A673 (cell line): ENCODE results near the gene LBX1. TPM values are rescaled to one million over a fixed set of nuclear protein-coding genes. Genes with fewer than 3 reads are reported as not detected.

Experiments
- BruUV-seq: library from RNA; stranded (reverse); fragments of 400-500 nt; replicated peaks from 2 replicates; lab custom pipeline; 2021; lab: Mats Ljungman, UMichigan
- CTCF ChIA-PET: fragments of 300-600 bp; sonication (Branson Sonifier 250); formaldehyde crosslinking; loops from one replicate; lab custom pipeline; 2022; ENCODE audit warnings: antibody characterized with exemption; lab: Charles Lee
- POLR2A ChIA-PET: fragments of 300-600 bp; sonication (Branson Sonifier 250); formaldehyde crosslinking; loops from one replicate; lab custom pipeline; 2022; ENCODE audit warnings: antibody characterized with exemption; ENCODE audit not compliant: low non-redundant PET; lab: Charles Lee
- DNase-seq: peaks from one replicate; pipeline ENCODE4 v3.0.0-alpha.2; 2015; ENCODE audit warnings: low spot score
- H3K27ac ChIP-seq: fragments of 200-600 bp; sonication (generic); 2 replicates; pipeline ENCODE4 v1.5.1; 2016; ENCODE audit warnings: mixed run types, low read depth, mild to moderate bottlenecking, mixed read lengths, antibody characterized with exemption, low read length; ENCODE audit not compliant: poor library complexity, severe bottlenecking
- H3K27me3 ChIP-seq: fragments of 200-600 bp; sonication (generic); replicated peaks from 2 replicates; pipeline ENCODE4 v1.6.1; 2017; ENCODE audit warnings: mixed run types, low read depth, mild to moderate bottlenecking, mixed read lengths, antibody characterized with exemption, low read length; ENCODE audit not compliant: insufficient read depth, poor library complexity
- H3K36me3 ChIP-seq: fragments of 200-600 bp; sonication (generic); 2 replicates; pipeline ENCODE4 v1.6.1; 2016; ENCODE audit warnings: mixed run types, mild to moderate bottlenecking, mixed read lengths, antibody characterized with exemption, low read length; ENCODE audit not compliant: insufficient read depth, poor library complexity, severe bottlenecking
- H3K4me1 ChIP-seq: fragments of 200-600 bp; sonication (generic); 2 replicates; pipeline ENCODE4 v1.6.1; 2017; ENCODE audit warnings: mixed run types, mild to moderate bottlenecking, mixed read lengths, antibody characterized with exemption, low read length; ENCODE audit not compliant: insufficient read depth, poor library complexity, severe bottlenecking
- H3K4me3 ChIP-seq: fragments of 200-600 bp; sonication (generic); 2 replicates; pipeline ENCODE4 v1.5.1; 2016; ENCODE audit warnings: low read depth, mixed run types, mild to moderate bottlenecking, mixed read lengths, low read length; ENCODE audit not compliant: poor library complexity, severe bottlenecking
- H3K9me3 ChIP-seq: fragments of 200-600 bp; sonication (generic); 2 replicates; pipeline ENCODE4 v1.6.1; 2016; ENCODE audit warnings: mixed run types, low read depth, mild to moderate bottlenecking, mixed read lengths, antibody characterized with exemption, low read length; ENCODE audit not compliant: poor library complexity, severe bottlenecking
- CTCF ChIP-seq: fragments of 300-800, 200-600 bp; sonication (generic); conservative IDR thresholded peaks from 2 replicates; pipeline ENCODE4 v1.5.1; 2017; ENCODE audit warnings: low read depth, mild to moderate bottlenecking, antibody characterized with exemption, low read length, moderate library complexity, mixed read lengths
- EZH2 ChIP-seq: fragments of 200-600 bp; sonication (generic); IDR thresholded peaks from 2 replicates; pipeline ENCODE4 v1.6.1; 2017; ENCODE audit warnings: borderline replicate concordance, low read depth, mild to moderate bottlenecking, mixed read lengths, antibody characterized with exemption, low read length; ENCODE audit not compliant: poor library complexity, severe bottlenecking
- intact Hi-C: fragments of 100-400 bp; cut with micrococcal nuclease; formaldehyde crosslinking; loops from one replicate; pipeline ENCODE4 v1.10.0; 2022; ENCODE audit not compliant: unreplicated experiment
- total RNA-seq: library from RNA; stranded (reverse); gene quantifications from 2 replicates; pipeline ENCODE4 v1.2.3, GENCODE V29; 2021

Gene LBX1
- total RNA-seq, 1 experiment from 2014 or later: not detected

DNA sequence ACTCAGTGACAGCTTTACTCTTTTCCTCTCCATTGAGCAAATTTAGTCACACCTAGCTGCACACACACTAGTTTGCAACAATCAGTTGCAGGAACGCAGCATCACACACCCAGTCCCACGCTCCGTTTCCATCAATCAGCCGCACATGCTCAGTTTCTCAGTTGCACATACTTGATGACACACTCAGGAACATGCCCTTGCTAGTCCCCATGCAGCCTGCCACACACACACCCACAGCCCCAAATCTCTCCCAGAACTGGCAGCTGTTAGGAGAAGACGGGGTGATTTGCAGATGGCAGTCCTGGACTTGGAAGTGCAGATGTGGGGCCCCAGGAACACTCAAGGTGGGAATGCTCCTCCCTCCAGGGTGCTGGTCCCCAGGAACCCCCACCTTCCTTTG is 7.7 kb downstream of the LBX1 start:
- CTCF ChIA-PET: no interaction called here
- Histone ChIP-seq H3K27ac (no peak overlapping the region), H3K27me3 (peaks cover 100% of the 10 kb centered on the region), H3K4me3 (no peak overlapping the region), H3K9me3 (no peaks in the 10 kb centered on the region), H3K4me1 (peaks cover 15% of the 10 kb centered on the region), H3K36me3 (no peaks in the 10 kb centered on the region)
- intact Hi-C loops: no loop called here
- DNase-seq: no peak
- no TSS peak for BruUV-seq
- POLR2A ChIA-PET: no interaction called here
- no peak for TF ChIP-seq CTCF
- TF ChIP-seq EZH2: no peak

DNA sequence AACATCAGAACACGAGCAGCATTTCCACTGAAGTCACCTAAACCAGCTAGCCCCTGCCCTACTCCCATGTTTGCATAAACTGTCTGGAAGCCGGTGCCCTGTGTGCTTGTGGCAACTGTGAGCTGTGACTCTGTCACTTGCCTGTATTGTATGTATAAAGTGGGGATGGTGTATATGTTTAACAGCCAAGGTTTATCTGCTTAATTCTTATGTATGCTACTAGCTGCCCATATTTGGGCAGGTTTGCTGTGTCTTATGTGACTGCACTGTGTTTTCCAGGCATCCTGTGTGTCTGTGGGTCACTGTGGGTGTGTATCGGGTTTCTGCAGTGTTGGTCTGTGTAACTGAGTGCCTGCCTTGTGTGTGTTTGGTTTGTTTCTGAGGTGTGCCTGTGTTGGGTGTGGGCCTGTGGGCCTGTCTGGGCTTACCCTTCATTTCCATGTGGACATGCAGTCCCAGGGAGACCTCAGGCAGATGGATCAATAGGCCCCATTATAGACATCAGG is 9.3 kb downstream of the LBX1 start:
- H3K9me3 ChIP-seq: no peaks in the 10 kb centered on the region
- no TSS peak for BruUV-seq
- intact Hi-C loops: loop anchor here (5.0 to 10.0 kb wide), 2 partner anchors 47 to 795 kb away; no protein-coding TSS in a partner anchor
- H3K27me3 ChIP-seq: peaks cover 100% of the 10 kb centered on the region
- CTCF ChIA-PET: interaction anchor here (0.6 kb wide), 1 partner anchor 38 kb away, joined by 3 read pairs; no protein-coding TSS in a partner anchor
- no peak overlapping the region for H3K27ac ChIP-seq
- H3K4me3 ChIP-seq: no peak overlapping the region
- no peak for DNase-seq
- TF ChIP-seq CTCF (no peak), EZH2 (no peak)
- no peaks in the 10 kb centered on the region for H3K36me3 ChIP-seq
- peaks cover 23% of the 10 kb centered on the region for H3K4me1 ChIP-seq
- POLR2A ChIA-PET: no interaction called here

DNA sequence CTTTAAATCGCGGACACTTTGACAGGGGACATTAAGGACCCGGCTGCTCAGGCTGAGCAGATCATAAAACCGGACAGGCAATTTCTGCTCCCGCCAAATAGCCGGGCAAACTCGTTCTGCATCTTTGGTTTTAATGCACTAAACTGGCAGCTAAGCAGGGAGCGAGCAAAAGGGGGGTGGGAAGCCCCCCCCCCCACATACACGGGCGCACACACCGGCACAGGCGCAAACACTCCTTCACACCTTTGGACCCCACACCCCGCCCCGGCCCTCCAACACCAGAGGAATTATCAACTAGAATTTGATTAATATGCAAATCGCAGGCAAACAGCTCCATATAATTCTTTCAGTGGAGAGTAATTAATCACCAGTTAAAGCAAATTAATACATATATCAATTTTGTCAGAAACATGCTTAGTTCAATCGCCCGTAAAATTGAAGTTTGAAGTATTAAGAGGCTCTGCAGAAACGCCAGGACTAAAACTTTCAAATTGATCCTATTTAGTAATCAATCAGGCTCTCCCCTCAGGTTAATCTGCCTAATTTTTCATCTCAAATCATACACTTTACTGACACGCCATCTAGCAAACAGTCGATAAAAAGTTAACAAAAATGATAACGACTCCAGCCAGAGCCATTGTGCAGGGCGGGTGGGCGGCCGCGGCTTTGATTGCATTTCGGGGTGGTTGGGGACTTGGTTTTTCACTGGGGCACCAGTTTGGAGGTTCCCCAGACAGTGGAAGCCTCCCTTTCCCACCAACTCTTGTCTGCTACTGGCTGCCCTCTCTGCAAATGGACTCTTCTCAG is 9.9 kb downstream of the LBX1 start:
- BruUV-seq: no TSS peak
- peak; percentile 77 for TF ChIP-seq EZH2
- TF ChIP-seq CTCF: no peak
- H3K4me1 ChIP-seq: peaks cover 26% of the 10 kb centered on the region
- H3K4me3 ChIP-seq: no peak overlapping the region
- peaks cover 96% of the 10 kb centered on the region for H3K27me3 ChIP-seq
- no peak overlapping the region for H3K27ac ChIP-seq
- intact Hi-C loops: loop anchor here (5.0 to 10.0 kb wide), 2 partner anchors 48 to 795 kb away; no protein-coding TSS in a partner anchor
- ChIA-PET CTCF (interaction anchor here (0.6 kb wide), 1 partner anchor 38 kb away, joined by 3 read pairs; no protein-coding TSS in a partner anchor), POLR2A (no interaction called here)
- DNase-seq: no peak
- no peaks in the 10 kb centered on the region for H3K9me3 ChIP-seq
- H3K36me3 ChIP-seq: no peaks in the 10 kb centered on the region
